CD8-positive, alpha-beta memory T cell (primary cell): ENCODE measurements around the gene IL11RA. TPM values are rescaled to one million over a fixed set of nuclear protein-coding genes. Genes with fewer than 3 reads are reported as not detected.
"Not testable (repeated sequence)": the region's sequence is repeated elsewhere in the genome, so short reads cannot be mapped to it uniquely, and the experiment has no call there.

ENCODE experiments used
- CTCF ChIA-PET: fragments of 350-600 bp; sonication (Branson Sonifier 250); formaldehyde crosslinking; loops from one replicate; lab custom pipeline; 2021; ENCODE audit warnings: antibody characterized with exemption; lab: Charles Lee
- POLR2A ChIA-PET: fragments of 350-600 bp; sonication (Branson Sonifier 250); formaldehyde crosslinking; loops from one replicate; lab custom pipeline; 2021; ENCODE audit warnings: antibody characterized with exemption; lab: Charles Lee
- DNase-seq, 5 donors: peaks; one replicate each; pipeline versions ENCODE4 v3.0.0 to v3.0.0-alpha.2; 2020 to 2022; ENCODE audit warnings: mixed read lengths in 1 of 5
- H3K27ac ChIP-seq: one replicate; pipeline ENCODE4 v1.7.0; 2013; ENCODE audit warnings: low read depth, mild to moderate bottlenecking, low read length, moderate library complexity
- H3K27me3 ChIP-seq: 2 replicates; pipeline ENCODE4 v1.7.0; 2013; ENCODE audit warnings: low read length, mild to moderate bottlenecking; ENCODE audit not compliant: insufficient read depth, poor library complexity, severe bottlenecking
- H3K36me3 ChIP-seq: 2 replicates; pipeline ENCODE4 v1.7.0; 2013; ENCODE audit warnings: mild to moderate bottlenecking, low read length, moderate library complexity; ENCODE audit not compliant: insufficient read depth
- H3K4me1 ChIP-seq: 2 replicates; pipeline ENCODE4 v1.7.0; 2013; ENCODE audit warnings: mild to moderate bottlenecking, low read length, moderate library complexity; ENCODE audit not compliant: insufficient read depth
- H3K4me3 ChIP-seq: 2 replicates; pipeline ENCODE4 v1.7.0; 2013; ENCODE audit warnings: mild to moderate bottlenecking, low read length
- H3K9me3 ChIP-seq: 2 replicates; pipeline ENCODE4 v1.7.0; 2013; ENCODE audit warnings: mild to moderate bottlenecking, low read length
- H3K27ac Mint-ChIP-seq, 8 donors: one replicate each; pipeline ENCODE4 v1.8.0; 2020 to 2021; ENCODE audit warnings: mixed read lengths in 8 of 8, mild to moderate bottlenecking in 6 of 8, inconsistent platforms in 3 of 8, moderate library complexity in 3 of 8
- H3K27me3 Mint-ChIP-seq, 2 donors: one replicate each; pipeline ENCODE4 v1.8.0; 2020 to 2021; ENCODE audit warnings: mixed read lengths in 2 of 2, mild to moderate bottlenecking in 1 of 2, moderate library complexity in 1 of 2
- H3K36me3 Mint-ChIP-seq, 3 donors: one replicate each; pipeline ENCODE4 v1.8.0; 2020 to 2021; ENCODE audit warnings: mixed read lengths in 3 of 3, inconsistent platforms in 1 of 3, mild to moderate bottlenecking in 1 of 3
- H3K4me1 Mint-ChIP-seq, 3 donors: one replicate each; pipeline ENCODE4 v1.8.0; 2020 to 2021; ENCODE audit warnings: mixed read lengths in 3 of 3, inconsistent platforms in 1 of 3, mild to moderate bottlenecking in 1 of 3
- H3K4me3 Mint-ChIP-seq, 7 donors: one replicate each; pipeline ENCODE4 v1.8.0; 2020 to 2021; ENCODE audit warnings: mixed read lengths in 7 of 7, mild to moderate bottlenecking in 6 of 7, moderate library complexity in 4 of 7, inconsistent platforms in 2 of 7
- H3K9me3 Mint-ChIP-seq, 5 donors: one replicate each; pipeline ENCODE4 v1.8.0; 2020 to 2022; ENCODE audit warnings: mixed read lengths in 5 of 5, mild to moderate bottlenecking in 3 of 5, moderate library complexity in 2 of 5, inconsistent platforms in 1 of 5
- polyA plus RNA-seq: library from polyadenylated mRNA; unstranded; fragments of 300-500 nt; fragmentation: Illumina TruSeq; gene quantifications from one replicate; pipeline ENCODE4 v1.2.3, GENCODE V29; 2021
- total RNA-seq, 2 experiments: library from RNA; stranded (reverse); gene quantifications; one replicate each; pipeline ENCODE4 v1.2.3, GENCODE V29; 2021

The IL11RA gene
- total and polyA plus RNA-seq, 3 experiments from 2014 or later, result 5.3 to 16.5 (median 15.6) TPM

DNA sequence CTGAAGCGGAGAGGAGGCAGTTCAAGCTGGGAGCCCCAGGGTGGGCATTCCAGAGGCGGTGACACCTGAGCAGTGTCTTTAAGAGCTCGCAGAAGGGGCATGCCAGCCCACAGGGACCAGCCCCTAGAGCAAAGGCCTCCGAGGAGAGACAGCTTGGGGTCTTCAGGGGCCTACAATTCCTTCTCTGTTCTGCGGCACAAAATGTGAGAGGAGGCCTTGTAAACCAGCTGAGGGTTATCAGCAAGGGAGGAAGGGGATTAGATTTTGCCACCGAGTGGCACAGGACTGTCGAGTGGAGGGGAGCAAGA is 13.9 kb upstream of the IL11RA start:
- Histone ChIP-seq H3K36me3 (peaks cover 6% of the 10 kb centered on the region), H3K27me3 (no peaks in the 10 kb centered on the region), H3K27ac (peak overlapping the region; percentile 41), H3K4me3 (peak overlapping the region; percentile 90), H3K9me3 (no peaks in the 10 kb centered on the region), H3K4me1 (peaks cover 22% of the 10 kb centered on the region)
- Mint-ChIP-seq H3K4me1 (peaks cover 37 to 40% (median 37%) of the 10 kb centered on the region in 3 donors), H3K27me3 (no peaks in the 10 kb centered on the region), H3K9me3 (no peaks in the 10 kb centered on the region), H3K36me3 (peaks cover 0 to 21% (median 0%) of the 10 kb centered on the region in 3 donors), H3K27ac (peak overlapping the region; percentile 83 to 97 (median 96)), H3K4me3 (peak overlapping the region; percentile 83 to 94 (median 88))
- no peak for DNase-seq
- ChIA-PET CTCF (interaction anchor here (0.9 to 9.5 kb wide), 13 partner anchors 8 to 273 kb away, joined by 3 to 141 read pairs (median 6); partner anchors contain the start of genes ARID3C, DCTN3, GALT and RPP25L), POLR2A (interaction anchor here (1.0 to 3.8 kb wide), 8 partner anchors 9 to 179 kb away, joined by 3 to 66 read pairs (median 7); partner anchors contain the start of genes DCTN3, DNAI1, FAM219A and GALT)

DNA sequence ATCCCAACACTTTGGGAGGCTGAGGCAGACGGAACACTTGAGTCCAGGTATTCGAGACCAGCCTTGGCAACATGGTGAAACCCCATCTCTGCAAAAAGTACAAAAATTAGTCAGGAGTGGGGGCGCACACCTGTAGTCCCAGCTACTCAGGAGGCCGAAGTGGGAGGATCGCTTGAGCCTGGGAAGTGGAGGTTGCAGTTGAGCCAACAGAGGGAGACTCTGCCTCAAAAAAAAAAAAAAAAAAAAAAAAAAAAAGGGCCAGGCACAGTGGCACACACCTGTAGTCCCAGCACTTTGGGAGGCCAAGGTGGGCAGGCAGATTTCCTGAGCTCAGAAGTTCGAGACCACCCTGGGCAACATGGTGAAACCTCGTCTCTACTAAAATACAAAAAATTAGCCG is 12.7 kb upstream of the IL11RA start:
- H3K27me3 Mint-ChIP-seq, H3K4me3 Mint-ChIP-seq: not testable (repeated sequence)
- CTCF ChIA-PET, result interaction anchor here (0.7 to 9.5 kb wide), 4 partner anchors 7 to 76 kb away, joined by 3 to 141 read pairs (median 56); partner anchors contain the start of genes DCTN3, GALT and RPP25L

DNA sequence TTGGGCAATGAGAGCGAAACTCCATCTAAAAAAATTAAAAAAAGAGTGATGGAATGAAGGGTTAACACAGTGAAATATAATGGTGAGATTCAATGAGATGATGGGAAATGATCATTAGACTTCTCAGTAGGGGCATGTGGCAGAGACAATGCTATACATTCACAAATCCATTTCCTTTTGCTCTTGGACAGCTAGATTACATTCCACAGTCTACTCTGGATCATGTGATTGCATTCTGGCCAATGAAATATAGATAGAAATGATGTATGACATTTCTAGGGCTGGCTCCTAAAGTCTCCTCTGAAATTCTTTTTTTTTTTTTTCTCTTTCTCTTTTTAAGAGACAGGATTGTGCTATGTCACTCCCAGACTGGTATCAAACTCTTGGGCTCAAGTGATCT is 9.3 kb upstream of the IL11RA start:
- Mint-ChIP-seq H3K4me3 (peak overlapping the region in 1 of 7 donors; percentile 29), H3K27me3 (no peaks in the 10 kb centered on the region), H3K27ac (no peak overlapping the region), H3K9me3 (no peaks in the 10 kb centered on the region), H3K36me3 (peaks cover 0 to 15% (median 1%) of the 10 kb centered on the region in 3 donors), H3K4me1 (peaks cover 27 to 32% (median 31%) of the 10 kb centered on the region in 3 donors)
- ChIA-PET POLR2A (no interaction called here), CTCF (interaction anchor here (2.5 to 8.6 kb wide), 2 partner anchors 7 to 59 kb away, joined by 11 to 141 read pairs; partner anchors contain the start of gene SIGMAR1)
- Histone ChIP-seq H3K27ac (no peak overlapping the region), H3K4me3 (no peak overlapping the region), H3K4me1 (peaks cover 22% of the 10 kb centered on the region), H3K9me3 (no peaks in the 10 kb centered on the region), H3K36me3 (no peaks in the 10 kb centered on the region), H3K27me3 (no peaks in the 10 kb centered on the region)
- no peak for DNase-seq

More for the DNA sequence above, 12.7 kb upstream of the IL11RA start:
- DNase-seq, H3K27me3 ChIP-seq, H3K27ac ChIP-seq, H3K9me3 ChIP-seq, H3K4me3 ChIP-seq, H3K36me3 ChIP-seq, H3K9me3 Mint-ChIP-seq: not testable (repeated sequence)
- POLR2A ChIA-PET, result interaction anchor here (2.7 kb wide), 1 partner anchor 27 kb away, joined by 13 read pairs; the partner anchor contains the start of gene RPP25L
- Mint-ChIP-seq H3K27ac (peak overlapping the region in 1 of 8 donors; percentile 97), H3K4me1 (peaks cover 30 to 34% (median 31%) of the 10 kb centered on the region in 3 donors), H3K36me3 (peaks cover 0 to 20% (median 0%) of the 10 kb centered on the region in 3 donors)
- H3K4me1 ChIP-seq, result peaks cover 22% of the 10 kb centered on the region

DNA sequence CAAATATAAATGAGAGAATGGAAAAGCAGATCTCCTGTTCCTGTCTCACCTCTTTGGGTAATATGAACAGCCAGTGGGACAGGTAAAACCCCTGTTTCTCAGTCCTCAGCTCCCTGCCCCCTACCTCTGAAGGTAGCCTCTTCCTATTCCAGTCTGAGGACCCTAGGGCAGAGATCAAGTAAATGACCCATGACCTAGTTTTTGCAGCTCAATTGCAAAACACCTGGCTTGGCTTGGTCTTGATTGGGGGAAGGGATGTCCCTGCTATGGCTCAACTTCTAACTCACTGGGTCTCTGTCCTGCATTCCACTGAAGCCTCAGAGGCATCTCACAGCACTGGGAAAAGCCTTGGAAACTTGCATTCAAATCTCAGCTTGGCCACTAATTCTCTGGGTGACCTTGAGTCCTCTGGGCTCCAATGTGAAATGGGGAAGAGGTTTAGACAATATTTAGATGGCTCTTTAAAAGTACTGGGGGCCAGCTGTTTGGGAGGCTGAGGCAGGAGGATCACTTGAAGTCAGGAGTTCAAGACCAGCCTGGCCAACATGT is 7.1 kb upstream of the IL11RA start:
- Histone ChIP-seq H3K36me3 (peaks cover 17% of the 10 kb centered on the region), H3K9me3 (no peaks in the 10 kb centered on the region), H3K4me3 (no peak overlapping the region), H3K4me1 (peaks cover 30% of the 10 kb centered on the region), H3K27ac (no peak overlapping the region), H3K27me3 (no peaks in the 10 kb centered on the region)
- CTCF ChIA-PET, result interaction anchor here (1.1 to 8.6 kb wide), 7 partner anchors 10 to 57 kb away, joined by 3 to 141 read pairs (median 4); partner anchors contain the start of gene SIGMAR1
- peaks cover 31 to 36% (median 35%) of the 10 kb centered on the region in 3 donors for H3K4me1 Mint-ChIP-seq
- H3K9me3 Mint-ChIP-seq, result no peaks in the 10 kb centered on the region
- H3K27ac Mint-ChIP-seq, result peak overlapping the region in 1 of 8 donors; percentile 72
- H3K27me3 Mint-ChIP-seq, result no peaks in the 10 kb centered on the region
- peaks cover 4 to 35% (median 5%) of the 10 kb centered on the region in 3 donors for H3K36me3 Mint-ChIP-seq
- POLR2A ChIA-PET, result interaction anchor here (1.2 kb wide), 1 partner anchor 24 kb away, joined by 3 read pairs; the partner anchor contains the start of gene DCTN3
- H3K4me3 Mint-ChIP-seq, result peak overlapping the region in 1 of 7 donors; percentile 44
- DNase-seq, result no peak

DNA sequence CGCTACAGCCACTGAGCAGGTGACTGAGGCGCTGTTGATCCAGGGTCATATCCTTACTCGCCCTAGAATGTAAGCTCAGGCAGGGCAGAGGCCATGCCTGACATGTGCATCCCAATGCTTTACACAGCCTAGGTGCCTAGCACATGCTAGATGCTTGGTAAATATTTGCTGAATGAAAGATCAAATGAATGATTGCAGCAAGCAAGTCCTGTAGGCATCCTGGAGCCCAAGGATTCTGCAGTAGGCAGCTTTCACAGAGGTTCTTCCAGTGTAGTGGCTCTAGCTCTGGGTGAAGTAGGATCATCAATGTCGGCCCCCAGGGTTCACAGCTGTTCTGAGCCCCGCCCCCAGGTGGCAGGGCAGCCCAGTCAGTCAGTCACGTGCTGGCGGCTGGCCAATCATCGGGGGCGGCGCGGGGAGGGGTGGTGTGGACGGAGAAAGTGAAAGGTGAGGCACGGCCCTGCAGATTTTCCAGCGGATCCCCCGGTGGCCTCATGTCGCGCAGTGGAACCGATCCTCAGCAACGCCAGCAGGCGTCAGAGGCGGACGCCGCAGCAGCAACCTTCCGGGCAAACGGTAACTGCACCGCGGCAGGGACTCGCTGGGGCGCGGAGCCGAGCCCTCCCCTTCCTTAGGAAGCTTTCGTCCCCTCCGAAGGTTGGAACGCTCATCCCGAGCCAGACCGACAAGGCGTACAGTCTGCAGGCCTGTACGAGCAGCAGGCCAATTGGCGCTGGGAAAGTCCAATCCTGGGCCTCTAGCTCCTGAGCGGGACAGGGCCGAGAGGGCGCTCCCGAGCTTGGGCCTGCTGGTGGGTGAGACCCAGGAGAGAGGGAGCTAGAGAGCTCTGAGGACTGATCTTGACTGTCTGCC is 5.5 kb upstream of the IL11RA start, which contains the start of gene GALT:
TSS of gene GALT (plus strand) at position 465 of the 873 bp plus-strand sequence. CDS start at position 495, 30 bp downstream.
- no peaks in the 10 kb centered on the region for H3K27me3 Mint-ChIP-seq
- DNase-seq, result peak; percentile 90 to 98 (median 96)
- no peaks in the 10 kb centered on the region for H3K27me3 ChIP-seq
- peaks cover 31 to 41% (median 36%) of the 10 kb centered on the region in 3 donors for H3K4me1 Mint-ChIP-seq
- CTCF ChIA-PET, result interaction anchor here (1.1 to 8.6 kb wide), 16 partner anchors 8 to 57 kb away, joined by 3 to 141 read pairs (median 4); partner anchors contain the start of genes CCL27, DCTN3, RPP25L and SIGMAR1
- no peaks in the 10 kb centered on the region for H3K9me3 ChIP-seq
- peaks cover 19% of the 10 kb centered on the region for H3K36me3 ChIP-seq
- H3K27ac ChIP-seq, result peak within 1 kb of the TSS; percentile 83
- POLR2A ChIA-PET, result interaction anchor here (1.0 to 3.3 kb wide), 7 partner anchors 9 to 35 kb away, joined by 3 to 66 read pairs (median 5); partner anchors contain the start of genes DCTN3, RPP25L and SIGMAR1
- H3K4me1 ChIP-seq, result peaks cover 30% of the 10 kb centered on the region
- no peaks in the 10 kb centered on the region for H3K9me3 Mint-ChIP-seq
- peak within 1 kb of the TSS; percentile 95 for H3K4me3 ChIP-seq
- peaks cover 4 to 50% (median 6%) of the 10 kb centered on the region in 3 donors for H3K36me3 Mint-ChIP-seq
- peak within 1 kb of the TSS; percentile 90 to 97 (median 93) for H3K4me3 Mint-ChIP-seq
- peak within 1 kb of the TSS; percentile 72 to 98 (median 91) for H3K27ac Mint-ChIP-seq

DNA sequence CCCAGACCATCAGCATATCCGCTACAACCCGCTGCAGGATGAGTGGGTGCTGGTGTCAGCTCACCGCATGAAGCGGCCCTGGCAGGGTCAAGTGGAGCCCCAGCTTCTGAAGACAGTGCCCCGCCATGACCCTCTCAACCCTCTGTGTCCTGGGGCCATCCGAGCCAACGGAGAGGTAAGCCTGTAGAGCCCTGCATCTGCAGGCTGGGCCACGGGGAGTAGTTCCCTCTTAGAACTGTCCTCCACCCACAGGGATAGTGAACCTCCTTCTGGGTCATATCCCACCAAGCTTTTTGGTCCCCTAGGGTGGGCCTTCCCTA is 4.9 kb upstream of the IL11RA start:
- H3K4me1 Mint-ChIP-seq, result peaks cover 31 to 47% (median 40%) of the 10 kb centered on the region in 3 donors

DNA sequence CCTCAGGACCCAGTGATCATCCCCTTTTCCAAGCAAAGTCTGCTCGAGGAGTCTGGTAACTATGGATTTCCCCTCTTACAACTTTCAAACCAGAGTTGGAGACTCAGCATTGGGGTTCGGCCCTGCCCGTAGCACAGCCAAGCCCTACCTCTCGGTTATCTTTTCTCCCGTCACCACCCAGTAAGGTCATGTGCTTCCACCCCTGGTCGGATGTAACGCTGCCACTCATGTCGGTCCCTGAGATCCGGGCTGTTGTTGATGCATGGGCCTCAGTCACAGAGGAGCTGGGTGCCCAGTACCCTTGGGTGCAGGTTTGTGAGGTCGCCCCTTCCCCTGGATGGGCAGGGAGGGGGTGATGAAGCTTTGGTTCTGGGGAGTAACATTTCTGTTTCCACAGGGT is 4.3 kb upstream of the IL11RA start:
- H3K9me3 ChIP-seq, result no peaks in the 10 kb centered on the region
- CTCF ChIA-PET, result interaction anchor here (0.7 to 8.6 kb wide), 8 partner anchors 9 to 55 kb away, joined by 3 to 141 read pairs (median 16); partner anchors contain the start of genes CCL27 and SIGMAR1
- peaks cover 34% of the 10 kb centered on the region for H3K4me1 ChIP-seq
- no peak for DNase-seq
- no peaks in the 10 kb centered on the region for H3K9me3 Mint-ChIP-seq
- peak overlapping the region; percentile 83 for H3K27ac ChIP-seq
- POLR2A ChIA-PET, result interaction anchor here (0.6 to 3.3 kb wide), 3 partner anchors 11 to 17 kb away, joined by 3 to 66 read pairs (median 20); partner anchors contain the start of gene SIGMAR1
- H3K27me3 ChIP-seq, result no peaks in the 10 kb centered on the region
- H3K4me3 Mint-ChIP-seq, result peak overlapping the region; percentile 90 to 97 (median 93)
- peak overlapping the region; percentile 95 for H3K4me3 ChIP-seq
- peak overlapping the region; percentile 72 to 93 (median 90) for H3K27ac Mint-ChIP-seq
- no peaks in the 10 kb centered on the region for H3K27me3 Mint-ChIP-seq
- peaks cover 37 to 53% (median 46%) of the 10 kb centered on the region in 3 donors for H3K4me1 Mint-ChIP-seq
- H3K36me3 Mint-ChIP-seq, result peaks cover 4 to 55% (median 6%) of the 10 kb centered on the region in 3 donors
- peaks cover 19% of the 10 kb centered on the region for H3K36me3 ChIP-seq

More for the DNA sequence above, 4.9 kb upstream of the IL11RA start:
- no peak for DNase-seq
- H3K4me3 ChIP-seq, result peak overlapping the region; percentile 95
- POLR2A ChIA-PET, result interaction anchor here (1.0 to 3.3 kb wide), 6 partner anchors 9 to 36 kb away, joined by 3 to 66 read pairs (median 6); partner anchors contain the start of genes DCTN3, RPP25L and SIGMAR1
- peaks cover 4 to 53% (median 6%) of the 10 kb centered on the region in 3 donors for H3K36me3 Mint-ChIP-seq
- H3K27ac Mint-ChIP-seq, result peak overlapping the region; percentile 72 to 98 (median 91)
- peaks cover 19% of the 10 kb centered on the region for H3K36me3 ChIP-seq
- H3K27me3 ChIP-seq, result no peaks in the 10 kb centered on the region
- peak overlapping the region; percentile 83 for H3K27ac ChIP-seq
- H3K4me1 ChIP-seq, result peaks cover 30% of the 10 kb centered on the region
- no peaks in the 10 kb centered on the region for H3K9me3 Mint-ChIP-seq
- CTCF ChIA-PET, result interaction anchor here (1.1 to 8.6 kb wide), 14 partner anchors 9 to 56 kb away, joined by 4 to 141 read pairs (median 6); partner anchors contain the start of genes CCL27, DCTN3 and SIGMAR1
- peak overlapping the region; percentile 90 to 97 (median 93) for H3K4me3 Mint-ChIP-seq
- no peaks in the 10 kb centered on the region for H3K27me3 Mint-ChIP-seq
- H3K9me3 ChIP-seq, result no peaks in the 10 kb centered on the region
